Measurements from ENCODE around the gene SOS2. TPM values are rescaled to one million over a fixed set of nuclear protein-coding genes. Genes with fewer than 3 reads are reported as not detected.

Gene SOS2
- total RNA-seq, 1 experiment from 2014 or later, result 11.7 TPM

DNA sequence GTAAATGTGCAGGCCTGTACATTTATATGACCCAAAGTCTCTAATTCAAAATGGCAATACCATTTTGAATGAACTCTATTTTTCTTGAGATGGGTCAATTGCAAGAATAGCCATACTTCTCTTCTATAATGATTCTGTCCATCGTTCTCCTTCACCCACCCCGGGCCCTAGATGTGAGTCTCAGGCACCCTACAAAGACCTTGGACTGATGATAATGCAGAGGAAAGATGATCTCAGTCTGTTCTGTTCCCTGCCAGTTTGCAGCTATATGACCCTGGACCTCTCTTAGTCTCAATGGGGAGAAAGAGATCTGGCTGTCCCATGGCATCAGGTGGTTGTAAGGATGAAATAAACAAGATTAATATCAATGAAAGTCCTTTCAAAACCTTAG is 145.1 kb downstream of the SOS2 start:
- H3K79me2 ChIP-seq (ENCODE audit: insufficient read depth, low read length), result no peaks in the 10 kb centered on the region
- no peaks in the 10 kb centered on the region for H3K36me3 ChIP-seq (ENCODE audit: control insufficient read depth in 1 of 2, insufficient read depth in 2 of 2, low read length in 2 of 2)
- no peak overlapping the region for H3K4me2 ChIP-seq (ENCODE audit: low read length)
- H3K27me3 ChIP-seq (ENCODE audit: insufficient read depth, low read length), result no peaks in the 10 kb centered on the region
- H3K4me3 ChIP-seq (replicated peaks in 1 of 2; ENCODE audit: low read depth in 1 of 2, low read length in 2 of 2), result no peak overlapping the region
- ChIA-PET CTCF (no interaction called here), POLR2A (no interaction called here), RAD21 (ENCODE audit: low non-redundant PET in 1 of 2, low total read pairs in 2 of 2, uncharacterized antibody in 2 of 2, unreplicated experiment in 2 of 2) (no interaction called here)
- no TSS peak for BruUV-seq (replicated peaks)
- H4K20me1 ChIP-seq (ENCODE audit: insufficient read depth), result no peaks in the 10 kb centered on the region
- DNase-seq (ENCODE audit: low read depth, low spot score), result no peak
- intact Hi-C loops (cut with micrococcal nuclease), result no loop called here
- no peaks in the 10 kb centered on the region for H3K4me1 ChIP-seq (ENCODE audit: control insufficient read depth in 1 of 2, insufficient read depth in 2 of 2, low read length in 2 of 2)
- H3K27ac ChIP-seq (ENCODE audit: low read depth, low read length), result no peak overlapping the region
- no peak overlapping the region for H2AFZ ChIP-seq (ENCODE audit: low read depth, low read length, poor library complexity, severe bottlenecking)
- TF ChIP-seq, protein P1, sequence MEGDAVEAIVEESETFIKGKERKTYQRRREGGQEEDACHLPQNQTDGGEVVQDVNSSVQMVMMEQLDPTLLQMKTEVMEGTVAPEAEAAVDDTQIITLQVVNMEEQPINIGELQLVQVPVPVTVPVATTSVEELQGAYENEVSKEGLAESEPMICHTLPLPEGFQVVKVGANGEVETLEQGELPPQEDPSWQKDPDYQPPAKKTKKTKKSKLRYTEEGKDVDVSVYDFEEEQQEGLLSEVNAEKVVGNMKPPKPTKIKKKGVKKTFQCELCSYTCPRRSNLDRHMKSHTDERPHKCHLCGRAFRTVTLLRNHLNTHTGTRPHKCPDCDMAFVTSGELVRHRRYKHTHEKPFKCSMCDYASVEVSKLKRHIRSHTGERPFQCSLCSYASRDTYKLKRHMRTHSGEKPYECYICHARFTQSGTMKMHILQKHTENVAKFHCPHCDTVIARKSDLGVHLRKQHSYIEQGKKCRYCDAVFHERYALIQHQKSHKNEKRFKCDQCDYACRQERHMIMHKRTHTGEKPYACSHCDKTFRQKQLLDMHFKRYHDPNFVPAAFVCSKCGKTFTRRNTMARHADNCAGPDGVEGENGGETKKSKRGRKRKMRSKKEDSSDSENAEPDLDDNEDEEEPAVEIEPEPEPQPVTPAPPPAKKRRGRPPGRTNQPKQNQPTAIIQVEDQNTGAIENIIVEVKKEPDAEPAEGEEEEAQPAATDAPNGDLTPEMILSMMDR (IDR thresholded peaks at IDR 0.05 in 2 of 3, conservative IDR thresholded peaks at IDR 0.05 in 1 of 3; ENCODE audit: borderline replicate concordance in 1 of 3, insufficient read depth in 1 of 3, low read depth in 2 of 3, low read length in 2 of 3), result no peak
- TF ChIP-seq ZNF274 (IDR thresholded peaks at IDR 0.05; ENCODE audit: low read depth, low read length), result no peak
- no peak for TF ChIP-seq YY1 (IDR thresholded peaks at IDR 0.05; ENCODE audit: extremely low read depth, insufficient replicate concordance, low read depth, low read length)
- no peak for TF ChIP-seq REST (IDR thresholded peaks at IDR 0.05; ENCODE audit: low read depth)
- TF ChIP-seq ELF1 (IDR thresholded peaks at IDR 0.05; ENCODE audit: borderline replicate concordance, low read depth), result no peak
- no peak for TF ChIP-seq RAD21 (IDR thresholded peaks at IDR 0.05; ENCODE audit: low read depth)
- no peaks in the 10 kb centered on the region for H3K9me3 ChIP-seq (ENCODE audit: control insufficient read depth in 1 of 2, insufficient read depth in 1 of 2, low read depth in 1 of 2, low read length in 2 of 2)
- no peak overlapping the region for H3K9ac ChIP-seq (ENCODE audit: low read length)
- no peak for ATAC-seq
- H3K9me2 ChIP-seq (ENCODE audit: insufficient read depth), result no peaks in the 10 kb centered on the region

Data from HCT116 (cell line).